IPS-18c (cell line): ENCODE data around the gene RNMT.
"Not testable (repeated sequence)": the region's sequence is repeated elsewhere in the genome, so short reads cannot be mapped to it uniquely, and the experiment has no call there.

Source experiments
- H3K4me3 ChIP-seq: 2 replicates; pipeline ENCODE4 v1.7.0; 2013; ENCODE audit warnings: low read depth, mild to moderate bottlenecking, low read length, moderate library complexity; ENCODE audit not compliant: insufficient read depth
- H3K9me3 ChIP-seq: one replicate; pipeline ENCODE4 v1.6.1; 2013; ENCODE audit warnings: mild to moderate bottlenecking, low read length, moderate library complexity; ENCODE audit not compliant: control insufficient read depth, insufficient read depth

Gene RNMT

GRCh38 chr18:13720847-13721246, 5.6 kb upstream of the RNMT start:
- H3K9me3 ChIP-seq: no peaks in the 10 kb centered on the region
- H3K4me3 ChIP-seq: no peak overlapping the region

DNA sequence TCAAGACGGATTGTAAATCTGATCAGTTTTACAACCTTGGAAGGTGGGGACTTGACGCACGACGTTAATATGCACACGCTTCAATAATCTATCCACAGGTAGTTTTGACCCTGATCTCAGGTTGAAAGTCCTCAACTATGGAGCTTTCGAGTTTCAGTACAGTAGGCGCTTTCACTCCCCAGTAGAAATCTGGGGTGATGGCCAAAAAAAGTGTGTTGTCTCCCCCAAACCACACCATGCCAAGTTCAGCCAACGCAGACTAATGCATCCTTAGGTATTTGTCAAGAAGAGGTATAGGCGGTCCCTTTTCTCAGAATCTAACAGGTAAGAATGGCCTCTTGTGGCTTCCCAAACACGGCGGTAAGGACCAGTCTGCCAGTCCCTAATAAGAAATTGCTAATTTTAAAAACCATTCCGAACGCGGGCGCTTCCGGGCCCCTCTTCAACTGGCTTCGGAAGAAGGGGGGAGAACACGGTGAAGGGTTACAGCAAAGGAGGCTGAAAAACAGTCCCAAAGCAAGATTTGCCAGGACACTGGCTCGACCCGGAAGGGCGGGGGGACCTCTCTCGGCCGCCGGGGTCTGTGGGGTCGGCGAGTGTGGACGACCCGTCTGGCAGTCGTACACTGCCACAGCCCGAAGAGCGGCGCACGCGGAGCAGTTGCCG, 774 bp upstream of the RNMT start:
- Histone ChIP-seq H3K9me3 (peaks cover 2% of the 10 kb centered on the region), H3K4me3 (peak overlapping the region; percentile 90)

- Histone ChIP-seq H3K4me3 (peak overlapping the region; percentile 90), H3K9me3 (peaks cover 2% of the 10 kb centered on the region)
Observed at GRCh38 chr18:13726972-13727331, 479 bp downstream of the RNMT start.

DNA sequence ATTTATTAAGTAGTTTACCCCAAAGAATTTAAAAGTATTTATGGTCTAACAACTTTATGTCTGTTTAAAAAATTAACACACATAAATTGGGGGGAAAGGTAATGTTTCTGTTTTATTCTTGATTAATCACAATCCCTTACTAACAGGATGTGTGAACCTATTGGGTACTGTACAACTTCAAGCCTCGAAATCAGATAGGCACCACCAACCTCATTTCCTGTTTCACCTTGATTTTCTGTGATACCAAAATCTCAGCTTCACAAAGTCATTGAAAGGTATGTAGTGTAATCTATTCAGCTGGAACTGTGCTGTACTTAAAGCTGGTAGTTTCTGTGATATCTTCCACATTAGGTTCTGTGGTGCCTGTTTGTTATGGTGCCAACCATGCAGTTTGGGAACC, 4.0 kb downstream of the RNMT start:
- H3K4me3 ChIP-seq: no peak overlapping the region
- H3K9me3 ChIP-seq: peaks cover 2% of the 10 kb centered on the region

GRCh38 chr18:13735681-13736080, 9.2 kb downstream of the RNMT start:
- Histone ChIP-seq H3K4me3 (no peak overlapping the region), H3K9me3 (no peaks in the 10 kb centered on the region)

- no peaks in the 10 kb centered on the region for H3K9me3 ChIP-seq
- H3K4me3 ChIP-seq: no peak overlapping the region
Observed at GRCh38 chr18:13745696-13746095, 19.2 kb downstream of the RNMT start.

DNA sequence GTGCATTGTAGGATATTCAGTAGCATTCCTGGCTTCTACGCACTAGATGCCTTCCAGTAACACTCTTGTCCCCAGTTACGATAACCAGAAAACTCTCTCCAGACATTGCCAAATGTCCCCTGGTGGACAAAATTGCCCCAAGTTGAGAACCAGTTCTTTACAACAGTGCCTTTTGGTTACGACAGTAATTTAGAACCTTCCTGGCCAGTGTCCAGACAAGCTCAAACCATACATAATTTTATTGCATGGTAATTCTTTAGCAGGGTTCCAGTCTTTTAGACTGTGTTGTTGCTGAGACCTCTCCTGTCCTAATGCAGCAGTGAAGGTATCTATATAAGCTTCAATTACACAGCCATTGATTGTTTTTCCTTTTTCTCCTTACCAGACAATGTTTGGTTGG, 20.2 kb downstream of the RNMT start:
- Histone ChIP-seq H3K9me3 (no peaks in the 10 kb centered on the region), H3K4me3 (no peak overlapping the region)

- not testable (repeated sequence) for H3K4me3 ChIP-seq, H3K9me3 ChIP-seq
Observed at GRCh38 chr18:13751599-13751998, 25.1 kb downstream of the RNMT start.

DNA sequence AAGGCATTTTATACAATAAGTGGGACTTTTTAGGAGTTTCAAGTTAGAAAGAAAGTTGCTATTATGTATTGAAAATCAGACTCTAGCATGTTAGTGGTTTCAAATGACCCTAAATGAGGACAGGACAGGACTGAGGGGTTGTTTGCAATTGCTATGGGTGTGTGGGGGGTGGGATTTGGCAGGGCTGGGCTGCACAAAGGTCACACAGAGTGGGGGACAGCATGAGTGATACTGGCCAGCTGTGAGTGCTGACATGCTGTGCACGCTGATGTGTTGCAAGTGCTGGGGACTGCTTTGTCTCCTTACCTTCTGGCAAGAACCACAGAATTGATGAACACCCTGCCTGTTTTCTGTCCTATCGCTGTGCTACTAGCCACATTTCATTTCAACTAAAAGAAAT, 29.8 kb downstream of the RNMT start:
- Histone ChIP-seq H3K4me3 (no peak overlapping the region), H3K9me3 (no peaks in the 10 kb centered on the region)

DNA sequence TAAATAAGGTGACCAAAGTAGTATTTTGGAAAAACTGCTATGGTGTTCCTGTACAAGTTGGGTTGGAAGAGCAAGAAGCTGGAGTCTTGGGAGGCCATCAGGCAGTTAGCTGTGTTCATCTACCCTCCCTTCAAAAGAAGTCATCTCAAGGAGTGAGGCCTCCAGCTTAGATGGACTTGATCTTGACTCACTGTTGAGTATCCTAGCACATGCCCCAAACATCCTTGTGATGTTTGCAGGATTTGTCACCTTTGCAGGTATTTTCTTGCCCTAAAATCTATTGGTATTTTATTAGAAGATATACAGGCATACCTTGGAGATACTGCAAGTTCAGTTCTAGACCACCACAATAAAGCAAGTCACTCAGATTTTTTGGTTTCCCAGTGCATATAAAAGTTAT, 30.2 kb downstream of the RNMT start:
- Histone ChIP-seq H3K9me3 (no peaks in the 10 kb centered on the region), H3K4me3 (no peak overlapping the region)

DNA sequence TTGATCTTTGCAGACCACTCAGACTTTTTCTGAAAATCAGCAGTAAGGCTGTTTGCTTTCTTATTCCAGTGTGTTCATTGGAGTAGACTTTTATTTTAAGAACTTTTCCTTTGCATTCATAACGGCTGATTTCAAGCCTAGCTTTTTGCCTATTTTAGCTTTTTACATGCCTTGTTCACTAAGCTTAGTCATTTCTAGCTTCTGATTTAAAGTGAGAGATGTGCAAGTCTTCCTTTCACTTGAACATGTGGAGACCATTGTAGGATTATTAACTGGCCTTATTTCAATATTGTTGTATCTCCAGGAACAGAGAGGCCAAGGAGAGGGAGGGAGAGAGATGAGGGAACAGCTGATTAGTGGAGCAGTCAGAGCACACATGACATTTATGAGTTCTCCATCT, 32.1 kb downstream of the RNMT start:
- H3K9me3 ChIP-seq: no peaks in the 10 kb centered on the region

GRCh38 chr18:13760047-13760446, 33.6 kb downstream of the RNMT start:
- H3K9me3 ChIP-seq: no peaks in the 10 kb centered on the region

More for the DNA sequence above, 32.1 kb downstream of the RNMT start:
- no peak overlapping the region for H3K4me3 ChIP-seq

GRCh38 chr18:13762690-13763439, 36.4 kb downstream of the RNMT start:
- no peak overlapping the region for H3K4me3 ChIP-seq
- peaks cover 3% of the 10 kb centered on the region for H3K9me3 ChIP-seq

More at GRCh38 chr18:13760047-13760446, 33.6 kb downstream of the RNMT start:
- no peak overlapping the region for H3K4me3 ChIP-seq

GRCh38 chr18:13775058-13775457, 48.6 kb downstream of the RNMT start:
- Histone ChIP-seq H3K4me3 (no peak overlapping the region), H3K9me3 (no peaks in the 10 kb centered on the region)

GRCh38 chr18:13791181-13791580, 64.7 kb downstream of the RNMT start:
- H3K9me3 ChIP-seq: no peaks in the 10 kb centered on the region

DNA sequence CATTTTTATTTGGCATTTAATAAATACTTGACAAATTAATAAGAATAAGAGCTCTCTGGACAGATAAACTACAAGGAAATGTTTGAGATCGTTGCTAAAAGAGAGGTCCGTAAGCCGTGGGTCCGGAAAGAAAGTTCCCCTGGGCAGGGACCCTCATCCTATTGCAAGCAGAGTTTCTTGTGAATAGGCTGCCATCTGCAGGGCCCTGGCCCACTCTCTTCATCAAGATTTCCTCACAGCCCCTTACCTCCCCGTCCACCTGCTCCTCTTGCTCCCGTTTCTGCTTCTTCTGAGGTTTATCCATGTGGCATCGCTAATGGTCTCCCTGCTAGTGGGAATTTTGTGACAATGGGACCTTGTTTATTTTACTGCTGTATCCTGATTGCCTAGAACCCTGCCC, 67.3 kb downstream of the RNMT start:
- Histone ChIP-seq H3K9me3 (no peaks in the 10 kb centered on the region), H3K4me3 (no peak overlapping the region)

More at GRCh38 chr18:13791181-13791580, 64.7 kb downstream of the RNMT start:
- no peak overlapping the region for H3K4me3 ChIP-seq

GRCh38 chr18:13796515-13796914, 70.0 kb downstream of the RNMT start:
- Histone ChIP-seq H3K9me3 (no peaks in the 10 kb centered on the region), H3K4me3 (no peak overlapping the region)

- H3K9me3 ChIP-seq: no peaks in the 10 kb centered on the region
- no peak overlapping the region for H3K4me3 ChIP-seq
Observed at GRCh38 chr18:13797157-13797611, 70.7 kb downstream of the RNMT start.
